Measurements from ENCODE around the gene NCSTN.
A peak's percentile ranks its signal among the peaks of the same experiment; 100 is the strongest.

NCSTN gene

GRCh38 chr1:160342953-160343869, at the start of gene NCSTN, which contains the start of gene COPA:
Gene NCSTN (plus strand): TSS chr1:160343383. CDS start chr1:160343397, 14 bp downstream.
Gene COPA (minus strand): TSS chr1:160343250. CDS start chr1:160343170, 80 bp downstream.
- DNase-seq = peak; percentile 98

- DNase-seq = no peak
These were observed 47.1 kb upstream of the NCSTN start for GRCh38 chr1:160296036-160296435.

GRCh38 chr1:160300173-160300572, 43.0 kb upstream of the NCSTN start:
- DNase-seq = no peak

- DNase-seq = no peak
These were observed 35.9 kb upstream of the NCSTN start for GRCh38 chr1:160307118-160307791.

GRCh38 chr1:160308451-160309184, 34.6 kb upstream of the NCSTN start:
- no peak for DNase-seq

GRCh38 chr1:160309185-160309557, 34.0 kb upstream of the NCSTN start:
- peak; percentile 46 for DNase-seq

- peak; percentile 68 for DNase-seq
These were observed 33.6 kb upstream of the NCSTN start for GRCh38 chr1:160309571-160309970.

GRCh38 chr1:160315359-160315758, 27.8 kb upstream of the NCSTN start:
- no peak for DNase-seq

- no peak for DNase-seq
These were observed 20.4 kb upstream of the NCSTN start for GRCh38 chr1:160322831-160323230.

GRCh38 chr1:160325252-160325651, 17.9 kb upstream of the NCSTN start:
- no peak for DNase-seq

GRCh38 chr1:160326418-160326817, 16.8 kb upstream of the NCSTN start:
- DNase-seq = no peak

GRCh38 chr1:160328184-160328583, 15.0 kb upstream of the NCSTN start:
- DNase-seq = no peak

- DNase-seq = no peak
These were observed 13.1 kb upstream of the NCSTN start for GRCh38 chr1:160330119-160330518.

- DNase-seq = no peak
These were observed 10.7 kb upstream of the NCSTN start for GRCh38 chr1:160332516-160332915.

- peak; percentile 88 for DNase-seq
These were observed 4.6 kb upstream of the NCSTN start for GRCh38 chr1:160338580-160338979.

- DNase-seq = no peak
These were observed 3.0 kb upstream of the NCSTN start for GRCh38 chr1:160340146-160340545.

- no peak for DNase-seq
These were observed 2.3 kb upstream of the NCSTN start for GRCh38 chr1:160340866-160341265.

- DNase-seq = no peak
These were observed 657 bp upstream of the NCSTN start for GRCh38 chr1:160342526-160342925.

- no peak for DNase-seq
These were observed 1.1 kb downstream of the NCSTN start for GRCh38 chr1:160344241-160344640.

GRCh38 chr1:160344936-160345335, 1.8 kb downstream of the NCSTN start:
- peak; percentile 52 for DNase-seq

GRCh38 chr1:160346463-160346862, 3.3 kb downstream of the NCSTN start:
- peak; percentile 58 for DNase-seq

- peak; percentile 94 for DNase-seq
These were observed 3.8 kb downstream of the NCSTN start for GRCh38 chr1:160346958-160347357.

- no peak for DNase-seq
These were observed 8.4 kb downstream of the NCSTN start for GRCh38 chr1:160351629-160352028.

Data from inflammatory macrophage treated with lipopolysaccharide for 4 hours (primary cell).